ENCODE results near the gene EBF3.

The EBF3 gene

DNA sequence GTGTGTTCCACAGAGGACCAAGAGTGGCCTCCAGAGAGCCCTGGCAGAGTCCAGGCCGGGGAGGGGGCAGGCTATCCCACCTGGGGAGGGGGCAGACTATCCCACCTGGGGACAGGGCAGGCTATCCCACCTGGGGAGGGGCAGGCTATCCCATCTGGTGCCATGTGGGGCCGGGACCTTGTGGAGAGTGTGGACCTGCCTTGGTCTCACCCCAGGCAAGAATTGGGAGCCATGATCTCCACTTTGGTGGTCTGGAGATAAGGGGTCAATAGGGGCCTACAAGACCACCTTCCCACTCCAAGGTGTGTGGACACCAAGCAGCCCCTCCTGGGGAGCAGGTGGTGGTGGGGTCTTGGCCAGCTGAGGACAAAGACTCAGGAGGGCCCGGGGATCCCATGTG, 138.2 kb downstream of the EBF3 start:
- TF ChIP-seq, protein P1, sequence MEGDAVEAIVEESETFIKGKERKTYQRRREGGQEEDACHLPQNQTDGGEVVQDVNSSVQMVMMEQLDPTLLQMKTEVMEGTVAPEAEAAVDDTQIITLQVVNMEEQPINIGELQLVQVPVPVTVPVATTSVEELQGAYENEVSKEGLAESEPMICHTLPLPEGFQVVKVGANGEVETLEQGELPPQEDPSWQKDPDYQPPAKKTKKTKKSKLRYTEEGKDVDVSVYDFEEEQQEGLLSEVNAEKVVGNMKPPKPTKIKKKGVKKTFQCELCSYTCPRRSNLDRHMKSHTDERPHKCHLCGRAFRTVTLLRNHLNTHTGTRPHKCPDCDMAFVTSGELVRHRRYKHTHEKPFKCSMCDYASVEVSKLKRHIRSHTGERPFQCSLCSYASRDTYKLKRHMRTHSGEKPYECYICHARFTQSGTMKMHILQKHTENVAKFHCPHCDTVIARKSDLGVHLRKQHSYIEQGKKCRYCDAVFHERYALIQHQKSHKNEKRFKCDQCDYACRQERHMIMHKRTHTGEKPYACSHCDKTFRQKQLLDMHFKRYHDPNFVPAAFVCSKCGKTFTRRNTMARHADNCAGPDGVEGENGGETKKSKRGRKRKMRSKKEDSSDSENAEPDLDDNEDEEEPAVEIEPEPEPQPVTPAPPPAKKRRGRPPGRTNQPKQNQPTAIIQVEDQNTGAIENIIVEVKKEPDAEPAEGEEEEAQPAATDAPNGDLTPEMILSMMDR (IDR thresholded peaks at IDR 0.05; ENCODE audit: low read depth, low read length, missing control alignments): no peak
- no peak overlapping the region for H3K4me3 ChIP-seq (ENCODE audit: low read depth, low read length)
- DNase-seq (ENCODE audit: low read depth): no peak

DNA sequence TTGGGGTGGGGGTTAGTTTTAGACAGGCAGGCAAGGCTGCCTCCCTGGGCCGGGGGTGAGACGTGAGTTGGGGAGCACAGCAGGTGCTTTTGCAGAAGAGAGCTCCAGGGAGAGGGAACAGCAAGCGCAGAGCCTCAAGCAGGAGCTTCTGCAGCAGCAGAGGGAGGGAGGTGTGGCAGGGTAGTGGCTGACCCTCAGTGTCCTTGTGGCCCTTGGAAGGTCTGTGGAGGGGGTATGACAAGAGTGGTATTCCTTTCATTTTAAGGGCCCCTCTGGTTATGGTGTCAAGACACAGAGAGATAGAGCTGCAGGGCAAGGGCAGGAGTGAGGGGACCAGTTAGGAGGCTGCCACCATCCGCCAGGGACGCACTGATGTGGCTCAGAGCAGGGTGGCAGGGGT, 138.9 kb downstream of the EBF3 start:
- DNase-seq (ENCODE audit: low read depth): no peak
- TF ChIP-seq, protein P1 (IDR thresholded peaks at IDR 0.05; ENCODE audit: low read depth, low read length, missing control alignments): no peak
- no peak overlapping the region for H3K4me3 ChIP-seq (ENCODE audit: low read depth, low read length)

DNA sequence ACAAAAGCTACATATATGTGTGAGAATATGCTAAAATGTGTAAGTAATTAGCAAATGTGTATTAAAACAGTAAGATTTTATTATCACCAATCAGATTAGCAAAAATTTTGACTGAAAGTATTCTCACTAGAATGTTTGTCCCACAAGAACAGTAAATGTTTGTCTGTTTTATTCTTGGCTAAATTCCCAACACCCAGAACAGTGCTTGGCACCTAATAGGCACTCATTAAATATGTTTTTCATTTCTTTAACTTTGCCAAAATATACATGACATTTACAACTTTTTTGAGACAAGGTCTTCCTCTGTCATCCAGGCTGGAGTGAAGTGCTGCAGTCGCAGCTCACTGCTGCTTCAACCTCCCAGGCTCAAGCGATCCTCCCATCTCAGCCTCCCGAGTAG, 143.6 kb downstream of the EBF3 start:
- TF ChIP-seq, protein P1 (IDR thresholded peaks at IDR 0.05; ENCODE audit: low read depth, low read length, missing control alignments): no peak
- no peak for DNase-seq (ENCODE audit: low read depth)
- H3K4me3 ChIP-seq (ENCODE audit: low read depth, low read length): no peak overlapping the region

DNA sequence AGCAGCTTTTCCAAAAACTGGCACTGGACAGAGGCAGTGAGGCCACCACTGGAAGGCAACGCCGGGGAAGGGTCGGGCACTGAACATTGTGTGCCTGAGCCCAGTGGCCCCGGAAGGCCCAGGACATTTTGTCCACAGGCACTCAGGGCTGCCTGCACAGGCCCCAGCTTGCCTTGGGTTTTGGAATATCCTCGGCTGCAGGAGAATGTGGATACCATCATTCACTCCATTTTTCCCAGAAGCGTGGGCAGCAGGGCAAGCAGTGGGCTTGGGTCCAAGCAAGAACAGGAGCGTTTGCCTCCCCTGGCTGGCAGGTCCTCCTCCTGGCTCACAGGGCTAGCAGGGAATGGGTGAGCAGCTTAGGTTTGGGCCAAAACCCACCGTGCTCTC, 147.4 kb downstream of the EBF3 start:
- TF ChIP-seq, protein P1 (IDR thresholded peaks at IDR 0.05; ENCODE audit: low read depth, low read length, missing control alignments): no peak
- no peak overlapping the region for H3K4me3 ChIP-seq (ENCODE audit: low read depth, low read length)
- no peak for DNase-seq (ENCODE audit: low read depth)

DNA sequence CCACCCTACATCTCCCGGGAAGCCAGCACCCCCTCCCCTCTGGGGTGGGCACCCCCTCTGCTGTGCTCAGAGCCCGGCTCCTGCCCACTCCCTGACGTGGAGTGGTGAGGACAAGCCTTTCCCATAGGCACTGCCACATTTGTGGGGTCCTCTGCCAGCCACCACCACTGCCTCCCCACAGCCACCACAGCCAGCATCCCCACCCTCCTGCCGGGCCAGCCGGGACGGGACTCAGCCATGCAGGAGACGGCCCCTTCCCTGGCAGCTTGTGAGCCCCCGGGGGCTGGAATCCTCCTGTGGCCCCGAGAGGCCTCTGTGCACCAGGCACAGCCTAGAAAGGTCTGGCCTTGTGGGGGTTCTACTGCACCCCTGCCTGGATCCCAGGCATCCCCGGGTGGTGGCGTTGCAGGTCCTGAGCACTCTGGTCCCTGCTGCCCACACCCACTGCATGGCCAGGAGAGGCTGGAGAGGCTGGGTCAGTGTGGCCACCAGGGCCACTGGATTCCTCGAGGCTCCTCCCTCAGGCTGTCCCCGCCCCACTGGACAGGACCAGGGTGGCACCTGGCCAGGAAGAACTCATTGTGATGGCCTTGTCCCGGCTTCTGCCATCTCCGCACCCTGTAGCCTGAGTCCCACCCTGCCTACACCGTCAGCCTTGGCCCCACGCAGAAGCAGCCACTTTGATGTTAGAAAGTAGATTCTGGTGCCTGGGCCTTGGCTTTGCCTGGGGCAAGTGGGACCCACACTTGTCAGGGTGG, 148.0 kb downstream of the EBF3 start:
- DNase-seq (ENCODE audit: low read depth): no peak
- H3K4me3 ChIP-seq (ENCODE audit: low read depth, low read length): no peak overlapping the region
- TF ChIP-seq, protein P1 (IDR thresholded peaks at IDR 0.05; ENCODE audit: low read depth, low read length, missing control alignments): no peak

DNA sequence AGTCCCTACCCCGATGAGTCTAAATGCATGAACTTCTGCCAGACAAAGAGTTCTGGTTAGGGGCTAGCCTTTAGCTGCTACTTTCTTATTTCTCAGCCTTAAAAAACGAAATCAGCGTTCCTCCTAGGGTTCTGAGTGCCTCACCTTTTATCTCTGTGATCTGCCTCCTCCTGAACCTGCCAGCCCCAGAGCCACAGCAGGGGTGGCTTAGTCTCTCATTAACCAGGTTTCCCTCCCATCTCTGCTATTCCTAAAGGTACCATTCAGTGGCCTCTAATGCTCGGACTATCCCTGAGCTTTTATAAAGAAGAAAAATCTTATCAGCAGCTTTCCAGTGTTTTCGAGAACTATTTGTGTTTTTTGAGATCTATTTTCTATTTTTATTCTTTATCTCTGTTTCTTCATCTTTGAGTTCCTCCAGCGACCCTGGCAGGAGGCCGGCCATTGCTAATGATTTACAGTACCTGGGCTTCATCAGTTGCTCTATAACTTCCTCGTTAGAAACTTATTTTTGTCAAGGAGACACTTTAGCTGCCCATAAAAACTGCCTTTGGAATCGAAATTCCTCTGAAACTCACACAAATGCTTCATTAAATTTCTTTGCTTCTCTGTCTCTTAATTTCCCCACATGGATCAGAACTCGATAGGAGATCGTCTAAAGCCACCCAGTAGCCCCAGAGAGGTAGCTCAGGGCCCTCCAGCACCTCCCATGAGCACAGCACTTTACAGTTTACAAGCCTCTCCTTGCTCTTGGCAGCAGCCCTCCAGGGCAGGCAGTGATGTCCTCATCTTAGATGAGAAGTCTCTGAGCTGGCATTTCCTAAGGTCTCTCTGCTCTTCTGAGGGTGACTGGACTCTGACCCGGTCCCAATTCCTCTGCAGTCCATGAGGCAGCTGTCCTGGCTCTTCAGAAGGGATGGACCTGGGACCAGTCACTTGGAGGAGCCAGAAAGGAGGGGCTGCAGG, 149.1 kb downstream of the EBF3 start:
- TF ChIP-seq, protein P1 (IDR thresholded peaks at IDR 0.05; ENCODE audit: low read depth, low read length, missing control alignments): no peak
- no peak overlapping the region for H3K4me3 ChIP-seq (ENCODE audit: low read depth, low read length)
- no peak for DNase-seq (ENCODE audit: low read depth)
